CD14-positive monocyte (primary cell): Measurements from ENCODE around the gene PITPNB. TPM values are rescaled to one million over a fixed set of nuclear protein-coding genes. Genes with fewer than 3 reads are reported as not detected.
A peak's percentile ranks its signal among the peaks of the same experiment; 100 is the strongest.

Source experiments
- DNase-seq, 3 donors: peaks; one replicate each; pipeline ENCODE4 v3.0.0-alpha.2; 2011 to 2022
- H2AFZ ChIP-seq: 2 replicates; pipeline ENCODE4 v1.6.0; 2012; ENCODE audit warnings: mild to moderate bottlenecking, low read depth, low read length, inconsistent platforms; ENCODE audit not compliant: insufficient read depth, poor library complexity, severe bottlenecking
- H3K27ac ChIP-seq, 2 donors: 1 replicate in 1 of 2; 2 replicates in 1 of 2; pipeline ENCODE4 v1.5.1; 2012 to 2013; ENCODE audit warnings: low read length in 2 of 2, control low read depth in 1 of 2, inconsistent platforms in 1 of 2, low read depth in 1 of 2, mild to moderate bottlenecking in 1 of 2
- H3K27me3 ChIP-seq, 2 donors: one replicate each; pipeline versions ENCODE4 v1.6.0 to v1.6.1; 2011 to 2013; ENCODE audit warnings: low read length in 2 of 2; ENCODE audit not compliant: control insufficient read depth in 2 of 2, insufficient read depth in 2 of 2
- H3K36me3 ChIP-seq, 2 donors: replicated peaks in 1 of 2; 1 replicate in 1 of 2; 2 replicates in 1 of 2; pipeline versions ENCODE4 v1.5.1 to v1.6.1; 2012 to 2013; ENCODE audit warnings: low read length in 2 of 2, control low read depth in 1 of 2, inconsistent platforms in 1 of 2, mild to moderate bottlenecking in 1 of 2; ENCODE audit not compliant: insufficient read depth in 2 of 2, control insufficient read depth in 1 of 2
- H3K4me1 ChIP-seq, 2 donors: 1 replicate in 1 of 2; 2 replicates in 1 of 2; pipeline versions ENCODE4 v1.5.1 to v1.6.1; 2012 to 2013; ENCODE audit warnings: low read length in 2 of 2, control low read depth in 1 of 2, inconsistent platforms in 1 of 2, mild to moderate bottlenecking in 1 of 2, moderate library complexity in 1 of 2; ENCODE audit not compliant: insufficient read depth in 2 of 2, control insufficient read depth in 1 of 2
- H3K4me2 ChIP-seq: replicated peaks from 2 replicates; pipeline ENCODE3; 2012; ENCODE audit warnings: low read length, moderate library complexity, mild to moderate bottlenecking; ENCODE audit not compliant: poor library complexity, severe bottlenecking; ENCODE audit errors: extremely low read depth
- H3K4me3 ChIP-seq, 3 experiments: fragments of 200-600 bp in 1 of 3; sonication (generic) in 1 of 3; replicated peaks in 1 of 3; 1 replicate in 2 of 3; 2 replicates in 1 of 3; pipeline ENCODE4 v1.5.1; 2011 to 2013; ENCODE audit warnings: low read length in 3 of 3, mild to moderate bottlenecking in 3 of 3, control low read depth in 2 of 3, low read depth in 2 of 3, inconsistent platforms in 1 of 3, moderate library complexity in 1 of 3
- H3K79me2 ChIP-seq: 2 replicates; pipeline ENCODE4 v1.6.0; 2012; ENCODE audit warnings: mild to moderate bottlenecking, control low read depth, inconsistent platforms, low read length, moderate library complexity; ENCODE audit not compliant: insufficient read depth
- H3K9ac ChIP-seq: 2 replicates; pipeline ENCODE4 v1.6.0; 2017; ENCODE audit warnings: low read length, mild to moderate bottlenecking; ENCODE audit not compliant: insufficient read depth, poor library complexity, severe bottlenecking
- H3K9me3 ChIP-seq, 2 donors: replicated peaks in 1 of 2; 1 replicate in 1 of 2; 2 replicates in 1 of 2; pipeline versions ENCODE4 v1.5.1 to v1.6.1; 2012 to 2013; ENCODE audit warnings: low read length in 2 of 2, control low read depth in 1 of 2; ENCODE audit not compliant: control insufficient read depth in 1 of 2, insufficient read depth in 1 of 2
- H4K20me1 ChIP-seq: 2 replicates; pipeline ENCODE4 v1.6.0; 2012; ENCODE audit warnings: mild to moderate bottlenecking, low read length, control low read depth, moderate library complexity; ENCODE audit not compliant: insufficient read depth
- H3K27ac Mint-ChIP-seq, 7 donors: one replicate each; pipeline ENCODE4 v1.8.0; 2020; ENCODE audit warnings: mild to moderate bottlenecking in 7 of 7, mixed read lengths in 7 of 7, moderate library complexity in 6 of 7, inconsistent platforms in 2 of 7
- H3K27me3 Mint-ChIP-seq, 3 donors: one replicate each; pipeline ENCODE4 v1.8.0; 2021 to 2022; ENCODE audit warnings: low read depth in 3 of 3, mild to moderate bottlenecking in 3 of 3, mixed read lengths in 3 of 3, moderate library complexity in 3 of 3, inconsistent platforms in 1 of 3
- H3K36me3 Mint-ChIP-seq, 2 donors: one replicate each; pipeline ENCODE4 v1.8.0; 2020; ENCODE audit warnings: mixed read lengths in 2 of 2, inconsistent platforms in 1 of 2, mild to moderate bottlenecking in 1 of 2
- H3K4me1 Mint-ChIP-seq: one replicate; pipeline ENCODE4 v1.8.0; 2020; ENCODE audit warnings: mild to moderate bottlenecking, mixed read lengths
- H3K4me3 Mint-ChIP-seq, 2 donors: one replicate each; pipeline ENCODE4 v1.8.0; 2020; ENCODE audit warnings: mild to moderate bottlenecking in 2 of 2, mixed read lengths in 2 of 2, moderate library complexity in 1 of 2
- H3K9me3 Mint-ChIP-seq, 7 donors: one replicate each; pipeline ENCODE4 v1.8.0; 2020 to 2022; ENCODE audit warnings: mixed read lengths in 7 of 7, mild to moderate bottlenecking in 6 of 7, moderate library complexity in 6 of 7, inconsistent platforms in 2 of 7
- WGBS: methylation state at CpG from one replicate; pipeline ENCODE4 v1.1.5; 2013; ENCODE audit warnings: missing lambda C conversion rate; ENCODE audit not compliant: insufficient coverage; 5-methylcytosine and 5-hydroxymethylcytosine counted together
- intact Hi-C, 2 donors: fragments of 100-400 bp; cut with micrococcal nuclease; formaldehyde crosslinking; loops; one replicate each; pipeline versions ENCODE4 v1.15.0 to v1.15.1; 2023
- polyA plus RNA-seq, 3 donors: library from polyadenylated mRNA; depleted of rRNA in 1 of 3; unstranded in 2 of 3; stranded (reverse) in 1 of 3; fragments of 300-500 nt in 2 of 3; fragments of >200 nt in 1 of 3; fragmentation: Illumina TruSeq in 2 of 3; gene quantifications; 1 replicate in 2 of 3; 2 replicates in 1 of 3; pipeline ENCODE4 v1.2.3, GENCODE V29; 2012 to 2021
- TF ChIP-seq, protein P1 (sequence below): fragments of 200-600 bp; IDR thresholded peaks from one replicate; pipeline ENCODE4 v1.8.0; 2022; ENCODE audit warnings: antibody characterized with exemption, mild to moderate bottlenecking

PITPNB gene
- polyA plus RNA-seq, 3 donors: 19.2 to 29.1 (median 25.2) TPM

DNA sequence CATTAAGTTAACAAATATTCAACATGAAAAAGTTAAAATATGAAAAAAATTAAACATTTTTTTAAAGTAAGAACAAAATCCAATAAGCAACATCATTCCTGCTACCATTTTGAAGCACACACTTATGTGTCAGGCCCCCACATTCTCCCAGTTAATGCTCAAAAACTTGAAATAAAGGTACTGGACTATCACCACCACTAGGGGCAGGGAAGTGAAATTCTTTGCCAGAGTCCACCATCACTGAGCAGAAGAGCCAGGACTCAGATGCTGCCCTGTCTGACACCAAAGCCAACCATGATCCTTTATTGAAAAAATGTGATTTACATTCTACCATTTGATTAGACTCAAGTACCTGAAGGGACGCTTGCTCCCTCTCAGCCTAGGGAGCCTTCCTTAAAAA lies 39.1 kb downstream of the PITPNB start:
- no peaks in the 10 kb centered on the region for H3K9me3 Mint-ChIP-seq
- no CpG with 5 or more reads among the region's 1 CpG for WGBS
- Histone ChIP-seq H3K4me1 (no peaks in the 10 kb centered on the region), H3K79me2 (peaks cover 9% of the 10 kb centered on the region), H3K4me2 (no peak overlapping the region), H2AFZ (no peak overlapping the region), H4K20me1 (no peaks in the 10 kb centered on the region), H3K9me3 (no peaks in the 10 kb centered on the region), H3K27me3 (no peaks in the 10 kb centered on the region), H3K4me3 (no peak overlapping the region), H3K36me3 (peaks cover 21 to 64% of the 10 kb centered on the region in 2 donors), H3K9ac (no peak overlapping the region), H3K27ac (no peak overlapping the region)
- intact Hi-C loops: loop anchor here in 1 of 2 donors (10.0 kb wide), 1 partner anchor 715 kb away; no protein-coding TSS in a partner anchor
- no peak overlapping the region for H3K4me3 Mint-ChIP-seq
- no peak overlapping the region for H3K27ac Mint-ChIP-seq
- no peaks in the 10 kb centered on the region for H3K27me3 Mint-ChIP-seq
- peak in 1 of 3 donors; percentile 19 for DNase-seq
- TF ChIP-seq, protein P1, sequence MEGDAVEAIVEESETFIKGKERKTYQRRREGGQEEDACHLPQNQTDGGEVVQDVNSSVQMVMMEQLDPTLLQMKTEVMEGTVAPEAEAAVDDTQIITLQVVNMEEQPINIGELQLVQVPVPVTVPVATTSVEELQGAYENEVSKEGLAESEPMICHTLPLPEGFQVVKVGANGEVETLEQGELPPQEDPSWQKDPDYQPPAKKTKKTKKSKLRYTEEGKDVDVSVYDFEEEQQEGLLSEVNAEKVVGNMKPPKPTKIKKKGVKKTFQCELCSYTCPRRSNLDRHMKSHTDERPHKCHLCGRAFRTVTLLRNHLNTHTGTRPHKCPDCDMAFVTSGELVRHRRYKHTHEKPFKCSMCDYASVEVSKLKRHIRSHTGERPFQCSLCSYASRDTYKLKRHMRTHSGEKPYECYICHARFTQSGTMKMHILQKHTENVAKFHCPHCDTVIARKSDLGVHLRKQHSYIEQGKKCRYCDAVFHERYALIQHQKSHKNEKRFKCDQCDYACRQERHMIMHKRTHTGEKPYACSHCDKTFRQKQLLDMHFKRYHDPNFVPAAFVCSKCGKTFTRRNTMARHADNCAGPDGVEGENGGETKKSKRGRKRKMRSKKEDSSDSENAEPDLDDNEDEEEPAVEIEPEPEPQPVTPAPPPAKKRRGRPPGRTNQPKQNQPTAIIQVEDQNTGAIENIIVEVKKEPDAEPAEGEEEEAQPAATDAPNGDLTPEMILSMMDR: peak; percentile 41
- H3K36me3 Mint-ChIP-seq: peaks cover 27 to 32% of the 10 kb centered on the region in 2 donors
- H3K4me1 Mint-ChIP-seq: no peaks in the 10 kb centered on the region

DNA sequence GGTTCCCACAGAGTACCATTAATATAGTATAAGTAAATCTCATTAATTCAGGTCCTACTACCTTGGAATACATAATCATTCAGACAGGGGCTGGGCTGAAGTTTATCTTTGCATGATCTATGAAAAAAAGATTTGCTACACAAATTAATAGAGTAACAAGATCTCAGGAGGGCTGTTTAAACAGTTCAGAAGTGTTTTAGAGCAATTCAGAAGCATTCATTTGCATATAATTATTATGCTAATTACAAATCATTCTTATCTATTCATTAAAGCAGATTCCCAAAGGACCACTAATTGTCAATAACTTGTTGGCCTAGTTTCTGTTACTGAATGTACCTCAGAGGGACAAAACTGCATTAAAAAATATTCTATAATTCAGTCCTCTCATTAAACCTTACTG lies 40.5 kb downstream of the PITPNB start:
- Histone ChIP-seq H3K9me3 (no peaks in the 10 kb centered on the region), H4K20me1 (no peaks in the 10 kb centered on the region), H3K9ac (no peak overlapping the region), H2AFZ (no peak overlapping the region), H3K4me1 (no peaks in the 10 kb centered on the region), H3K36me3 (peaks cover 16 to 64% of the 10 kb centered on the region in 2 donors), H3K79me2 (peaks cover 9% of the 10 kb centered on the region), H3K27ac (no peak overlapping the region), H3K4me2 (no peak overlapping the region), H3K4me3 (no peak overlapping the region), H3K27me3 (no peaks in the 10 kb centered on the region)
- no peak for DNase-seq
- Mint-ChIP-seq H3K36me3 (peaks cover 31 to 32% of the 10 kb centered on the region in 2 donors), H3K27me3 (no peaks in the 10 kb centered on the region), H3K4me3 (no peak overlapping the region), H3K4me1 (no peaks in the 10 kb centered on the region), H3K9me3 (no peaks in the 10 kb centered on the region), H3K27ac (no peak overlapping the region)
- TF ChIP-seq, protein P1: no peak
- intact Hi-C loops: no loop called here
